Gastroesophageal sphincter (tissue), 3 donors: ENCODE results near the gene HS3ST2.

Experiments used
- CTCF ChIP-seq, 4 experiments: fragments of 200-600 bp in 2 of 4; fragments of 450-650 bp in 2 of 4; sonication (generic) in 1 of 4; IDR thresholded peaks; one replicate each; pipeline ENCODE4 v1.5.1; 2017 to 2019; ENCODE audit warnings: antibody characterized with exemption in 4 of 4, mild to moderate bottlenecking in 2 of 4, moderate library complexity in 2 of 4
- POLR2A ChIP-seq, 2 donors: fragments of 450-650 bp; IDR thresholded peaks; one replicate each; pipeline ENCODE4 v1.6.1; 2017; ENCODE audit warnings: antibody characterized with exemption in 2 of 2, mild to moderate bottlenecking in 2 of 2, moderate library complexity in 1 of 2

GRCh38 chr16:22810226-22810625, 3.7 kb upstream of the HS3ST2 start:
- no peak for TF ChIP-seq CTCF (IDR thresholded peaks at IDR 0.05)
- TF ChIP-seq POLR2A (IDR thresholded peaks at IDR 0.05), result no peak
